ENCODE results near the gene HM13. TPM values are rescaled to one million over a fixed set of nuclear protein-coding genes. Genes with fewer than 3 reads are reported as not detected.
"Not testable (repeated sequence)": the region's sequence is repeated elsewhere in the genome, so short reads cannot be mapped to it uniquely, and the experiment has no call there.

Gene HM13
- polyA plus RNA-seq, 3 donors = 130 to 147 (median 133) TPM

DNA sequence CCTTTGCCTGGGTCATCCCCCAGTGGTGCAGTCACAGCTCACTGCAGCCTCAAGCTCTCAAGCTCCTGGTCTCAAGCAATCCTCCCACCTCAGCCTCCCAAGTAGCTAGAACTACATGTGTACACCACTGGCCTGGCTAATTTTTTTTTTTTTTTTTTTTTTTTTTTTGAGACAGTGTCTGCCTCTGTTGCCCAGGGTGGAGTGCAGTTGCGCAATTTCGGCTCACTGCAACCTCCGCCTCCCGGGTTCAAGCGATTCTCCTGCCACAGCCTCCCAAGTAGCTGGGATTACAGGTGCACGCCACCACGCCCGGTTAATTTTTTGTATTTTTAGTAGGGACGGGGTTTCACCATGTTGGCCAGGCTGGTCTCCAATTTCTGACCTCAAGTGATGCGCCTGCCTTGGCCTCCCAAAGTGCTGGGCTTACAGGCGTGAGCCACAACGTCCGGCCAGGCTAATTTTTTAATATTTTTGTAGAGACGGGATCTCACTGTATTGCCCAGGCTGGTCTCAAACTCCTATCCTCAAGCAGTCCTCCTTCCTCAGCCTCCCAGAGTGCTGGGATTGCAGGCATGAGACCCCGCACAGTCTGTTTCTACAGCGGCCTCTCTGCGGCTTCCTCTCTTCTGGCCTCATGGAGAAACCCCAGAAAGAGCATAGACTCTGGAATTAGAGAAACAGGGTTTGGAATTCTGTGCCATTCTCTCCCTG lies 65.9 kb downstream of the HM13 start:
- DNase-seq (ENCODE audit: low read depth in 3 of 3, low spot score in 2 of 3) = not testable (repeated sequence)

GRCh38 chr20:31580706-31581105 lies 66.5 kb downstream of the HM13 start:
- no peak for DNase-seq (ENCODE audit: low read depth in 3 of 3, low spot score in 2 of 3)

- no peak for DNase-seq (ENCODE audit: low read depth in 3 of 3, low spot score in 2 of 3)
These were observed 67.1 kb downstream of the HM13 start for GRCh38 chr20:31581391-31581790.

DNA sequence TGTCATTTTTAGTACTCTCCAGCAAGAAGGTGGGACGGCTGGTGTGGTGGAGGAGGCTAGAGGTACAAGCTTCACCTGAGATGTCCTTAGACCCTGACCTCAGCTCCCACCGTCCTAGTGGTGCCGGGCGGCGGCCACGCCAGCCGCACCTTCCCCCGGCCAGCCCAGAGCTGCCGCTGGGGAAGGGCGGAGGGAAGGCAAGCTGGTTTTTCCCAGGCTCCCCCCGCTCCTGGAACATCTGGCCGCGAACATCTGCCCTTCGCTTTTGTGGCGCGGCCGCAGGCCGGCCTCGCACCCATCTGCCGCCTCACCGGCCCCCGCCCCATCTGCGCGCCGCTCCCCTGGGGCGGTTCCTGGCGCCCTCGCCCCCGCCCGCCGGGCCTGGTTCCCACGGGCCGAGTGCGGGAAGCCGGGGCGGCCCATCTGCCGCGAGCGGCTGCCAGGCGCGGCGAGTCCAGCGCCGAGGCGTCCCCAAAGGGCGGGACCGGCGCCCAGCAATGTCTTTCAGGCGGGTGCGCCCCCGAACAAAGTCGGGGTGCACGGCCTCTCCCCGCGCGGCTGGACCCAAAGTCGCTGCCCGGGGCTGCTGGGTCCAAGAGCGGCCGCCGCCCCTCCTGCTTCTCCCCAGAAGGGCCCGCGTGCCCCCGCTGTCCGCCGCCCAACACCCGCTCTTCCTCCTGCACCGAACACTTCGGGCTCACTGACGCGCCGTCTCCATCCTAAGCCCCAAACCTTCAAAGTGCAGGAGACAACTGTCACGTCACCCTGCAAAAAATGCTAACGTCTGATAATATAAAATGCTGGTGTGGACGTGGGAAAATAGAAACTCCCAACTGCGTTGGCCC lies 73.5 kb downstream of the HM13 start:
- no peak for DNase-seq (ENCODE audit: low read depth in 3 of 3, low spot score in 2 of 3)

DNA sequence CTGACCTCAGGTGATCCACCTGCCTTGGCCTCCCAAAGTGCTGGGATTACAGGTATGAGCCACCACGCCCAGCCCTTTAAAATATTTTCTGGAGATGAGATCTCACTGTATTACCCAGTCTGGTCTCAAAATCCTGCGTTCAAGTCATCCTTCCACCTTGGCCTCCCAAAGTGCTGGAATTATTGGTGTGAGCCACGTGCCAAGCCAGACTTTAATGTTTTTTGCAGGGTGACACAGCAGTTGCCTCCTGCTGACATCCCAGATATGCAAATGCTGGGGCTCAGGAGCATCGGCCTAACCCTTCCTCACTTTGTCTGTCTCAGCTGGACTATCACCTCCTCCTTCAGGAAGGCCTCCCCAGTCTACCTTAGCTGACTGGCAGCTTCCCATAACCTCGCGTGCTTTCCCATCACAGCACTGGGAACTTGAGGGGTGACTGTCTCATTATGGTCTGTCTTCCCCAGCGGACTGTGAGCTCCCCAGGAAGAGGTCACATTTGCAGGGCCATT lies 76.5 kb downstream of the HM13 start:
- no peak for DNase-seq (ENCODE audit: low read depth in 3 of 3, low spot score in 2 of 3)

DNA sequence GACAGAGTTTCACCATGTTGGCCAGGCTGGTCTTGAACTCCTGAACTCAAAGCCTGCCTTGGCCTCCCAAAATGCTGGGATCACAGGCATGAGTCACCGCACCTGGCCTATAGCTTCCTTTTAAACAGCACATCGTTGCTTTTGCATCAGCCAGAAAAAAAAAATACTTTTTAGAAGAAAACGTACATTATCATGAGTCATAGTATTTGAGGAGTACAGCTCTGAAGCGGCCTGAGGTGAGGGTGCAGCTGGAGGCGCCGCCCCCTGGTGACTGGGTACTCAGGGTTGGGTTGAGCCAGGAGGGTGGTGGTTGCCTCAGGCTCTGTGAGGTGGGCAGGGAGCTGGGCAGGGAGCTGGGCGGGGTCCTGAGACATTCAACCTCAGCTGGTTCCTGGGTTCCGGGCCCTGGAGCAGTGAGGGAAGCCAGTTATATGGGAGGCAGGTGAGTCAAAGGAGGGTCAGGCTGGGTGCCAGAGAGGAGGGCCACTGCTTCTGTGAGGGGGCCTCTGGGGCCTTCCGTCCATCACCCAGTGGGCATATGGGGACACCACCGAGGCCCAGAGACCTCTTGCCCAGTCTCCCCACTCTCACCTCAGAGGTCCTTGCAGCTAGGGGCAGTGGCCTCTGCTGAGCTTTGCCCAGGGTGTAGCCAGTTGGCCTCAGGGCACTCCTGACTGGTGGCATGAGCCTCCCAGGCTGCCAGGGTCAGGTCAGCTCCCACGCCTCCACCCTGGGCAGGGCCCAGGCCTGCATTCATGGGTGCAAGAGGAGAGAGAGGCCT lies 79.2 kb downstream of the HM13 start:
- DNase-seq (ENCODE audit: low read depth in 3 of 3, low spot score in 2 of 3) = no peak

- DNase-seq (ENCODE audit: low read depth in 3 of 3, low spot score in 2 of 3) = no peak
These were observed 79.8 kb downstream of the HM13 start for GRCh38 chr20:31594002-31594557.

DNA sequence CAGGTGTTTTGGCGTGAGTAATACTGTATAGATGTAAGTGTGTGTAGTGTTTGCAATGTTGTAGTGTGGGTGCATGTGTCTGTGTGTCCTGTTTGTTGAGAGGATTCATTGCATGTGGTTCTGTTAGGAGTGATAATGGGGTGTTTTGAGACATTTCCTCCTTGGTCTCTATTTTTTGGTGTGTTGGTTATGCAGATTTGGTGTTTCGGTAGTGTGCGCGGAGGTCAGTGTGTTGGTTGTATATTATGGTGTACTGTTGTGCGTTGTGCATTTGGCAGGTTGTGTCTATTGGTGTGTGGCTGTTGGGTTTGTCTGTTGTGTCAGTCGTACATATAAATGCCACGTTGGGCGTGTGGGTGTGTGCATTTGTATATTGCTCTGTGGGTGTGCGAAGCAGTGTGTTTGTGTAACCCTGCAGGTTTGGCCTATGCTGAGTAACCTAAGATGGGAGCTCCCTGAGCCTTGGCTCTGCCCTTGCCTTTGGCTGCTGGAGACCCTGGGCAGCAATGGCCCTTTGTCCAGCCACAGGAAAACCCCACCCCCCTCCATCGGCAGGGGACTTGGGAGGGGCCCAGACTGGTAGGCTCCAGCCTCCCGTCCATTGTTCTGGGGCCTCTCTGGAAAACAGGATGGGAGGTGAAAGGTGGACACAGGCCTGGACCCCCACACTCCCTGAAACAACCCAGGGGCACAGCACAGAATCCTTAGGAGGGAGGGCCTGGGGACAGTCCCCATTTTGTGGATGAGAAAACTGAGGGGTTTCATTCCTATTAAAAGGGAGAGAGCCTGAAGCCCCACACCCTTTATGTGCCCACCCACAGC lies 80.5 kb downstream of the HM13 start:
- no peak for DNase-seq (ENCODE audit: low read depth in 3 of 3, low spot score in 2 of 3)

- DNase-seq (ENCODE audit: low read depth in 3 of 3, low spot score in 2 of 3) = no peak
These were observed 81.1 kb downstream of the HM13 start for GRCh38 chr20:31595380-31595653.

GRCh38 chr20:31595654-31596411 lies 81.6 kb downstream of the HM13 start:
- no peak for DNase-seq (ENCODE audit: low read depth in 3 of 3, low spot score in 2 of 3)

- not testable (repeated sequence) for DNase-seq (ENCODE audit: low read depth in 3 of 3, low spot score in 2 of 3)
These were observed 82.1 kb downstream of the HM13 start for GRCh38 chr20:31596412-31596715.

GRCh38 chr20:31596831-31597480 lies 82.7 kb downstream of the HM13 start:
- DNase-seq (ENCODE audit: low read depth in 3 of 3, low spot score in 2 of 3) = no peak

DNA sequence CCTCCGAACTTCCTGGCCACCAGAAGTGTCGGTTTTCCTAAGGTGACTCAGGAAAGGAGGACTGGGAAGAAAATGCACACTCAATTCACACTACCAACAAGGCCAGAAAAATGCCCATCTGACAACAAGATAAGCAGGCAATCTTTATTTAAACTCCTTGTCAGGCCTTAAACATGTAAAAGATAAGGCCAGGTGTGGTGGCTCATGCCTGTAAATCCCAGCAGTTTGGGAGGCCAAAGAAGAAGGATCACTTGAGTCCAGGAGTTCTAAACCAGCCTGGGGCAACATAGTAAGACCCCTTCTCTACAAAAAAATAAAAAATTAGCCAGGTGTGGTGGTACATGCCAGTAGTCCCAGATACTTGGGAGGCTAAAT lies 83.2 kb downstream of the HM13 start:
- DNase-seq (ENCODE audit: low read depth in 3 of 3, low spot score in 2 of 3) = no peak

- no peak for DNase-seq (ENCODE audit: low read depth in 3 of 3, low spot score in 2 of 3)
These were observed 88.2 kb downstream of the HM13 start for GRCh38 chr20:31602431-31602778.

GRCh38 chr20:31602779-31603441 lies 88.7 kb downstream of the HM13 start:
- DNase-seq (ENCODE audit: low read depth in 3 of 3, low spot score in 2 of 3) = no peak

- peak; percentile 96 to 98 (median 98) for DNase-seq (ENCODE audit: low read depth in 3 of 3, low spot score in 2 of 3)
These were observed 89.8 kb downstream of the HM13 start for GRCh38 chr20:31603822-31604566.

DNA sequence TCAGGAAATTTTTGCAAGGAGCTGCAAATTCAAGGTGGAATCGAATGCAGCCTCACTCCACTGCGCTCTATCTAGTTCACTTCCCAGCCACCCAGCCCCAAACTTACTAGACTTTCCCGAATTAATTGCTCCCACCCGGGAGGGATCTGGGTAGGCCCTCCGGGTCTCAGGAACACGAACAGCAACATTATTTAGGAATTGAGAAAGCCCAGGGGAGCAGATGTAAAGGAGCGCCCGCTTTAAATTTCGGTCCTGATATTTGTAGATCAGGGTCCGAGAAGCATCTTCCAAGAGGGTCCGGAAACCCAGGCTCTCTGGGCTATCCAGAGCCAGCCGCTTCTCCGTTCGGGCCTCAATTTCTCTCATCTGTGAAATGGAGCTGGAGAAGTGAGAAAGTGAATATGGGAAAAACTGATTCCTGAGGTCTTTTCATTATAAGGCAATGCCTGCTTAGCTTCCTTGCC lies 90.4 kb downstream of the HM13 start:
- no peak for DNase-seq (ENCODE audit: low read depth in 3 of 3, low spot score in 2 of 3)

Measured in right renal cortex interstitium (tissue), 3 donors.